NCI-H2107 treated with DMSO at 0.1 percent for 48 hours (cell line): ENCODE results near the gene BEND7.
"Not testable (repeated sequence)": the region's sequence is repeated elsewhere in the genome, so short reads cannot be mapped to it uniquely, and the experiment has no call there.

Source experiments
- DNase-seq: peaks from one replicate; lab custom pipeline; 2025; ENCODE audit not compliant: unreplicated experiment; lab: John Stamatoyannopoulos, UW

Gene BEND7

GRCh38 chr10:13483951-13484350 is 44.9 kb downstream of the BEND7 start:
- no peak for DNase-seq

GRCh38 chr10:13483073-13483472 is 45.7 kb downstream of the BEND7 start:
- no peak for DNase-seq

- DNase-seq: no peak
Measured at GRCh38 chr10:13481690-13482089, 47.1 kb downstream of the BEND7 start.

GRCh38 chr10:13475124-13475523 is 53.7 kb downstream of the BEND7 start:
- DNase-seq: no peak

- no peak for DNase-seq
Measured at GRCh38 chr10:13473986-13474385, 54.8 kb downstream of the BEND7 start.

GRCh38 chr10:13472359-13472758 is 56.5 kb downstream of the BEND7 start:
- DNase-seq: no peak

- no peak for DNase-seq
Measured at GRCh38 chr10:13470270-13470669, 58.5 kb downstream of the BEND7 start.

GRCh38 chr10:13462551-13462950 is 66.3 kb downstream of the BEND7 start:
- no peak for DNase-seq

- DNase-seq: no peak
Measured at GRCh38 chr10:13458687-13459012, 70.2 kb downstream of the BEND7 start.

GRCh38 chr10:13457958-13458686 is 70.7 kb downstream of the BEND7 start:
- no peak for DNase-seq

GRCh38 chr10:13453896-13454295 is 74.9 kb downstream of the BEND7 start:
- no peak for DNase-seq

GRCh38 chr10:13450069-13450468 is 78.7 kb downstream of the BEND7 start:
- no peak for DNase-seq

- no peak for DNase-seq
Measured at GRCh38 chr10:13449296-13449695, 79.5 kb downstream of the BEND7 start.

- no peak for DNase-seq
Measured at GRCh38 chr10:13448216-13448615, 80.6 kb downstream of the BEND7 start.

GRCh38 chr10:13445656-13446400 is 83.0 kb downstream of the BEND7 start:
- no peak for DNase-seq

- DNase-seq: no peak
Measured at GRCh38 chr10:13441476-13441875, 87.3 kb downstream of the BEND7 start.

- peak; percentile 21 for DNase-seq
Measured at GRCh38 chr10:13440185-13441061, 88.4 kb downstream of the BEND7 start.

- peak; percentile 4 for DNase-seq
Measured at GRCh38 chr10:13439313-13440184, 89.3 kb downstream of the BEND7 start.

- no peak for DNase-seq
Measured at GRCh38 chr10:13437026-13437555, 91.7 kb downstream of the BEND7 start.

GRCh38 chr10:13427943-13428342 is 100.9 kb downstream of the BEND7 start:
- not testable (repeated sequence) for DNase-seq
